ENCODE results near the gene TAF11L6. TPM values are rescaled to one million over a fixed set of nuclear protein-coding genes. Genes with fewer than 3 reads are reported as not detected.

TAF11L6 gene
- total and polyA plus RNA-seq, 2 experiments from 2014 or later = not detected

DNA sequence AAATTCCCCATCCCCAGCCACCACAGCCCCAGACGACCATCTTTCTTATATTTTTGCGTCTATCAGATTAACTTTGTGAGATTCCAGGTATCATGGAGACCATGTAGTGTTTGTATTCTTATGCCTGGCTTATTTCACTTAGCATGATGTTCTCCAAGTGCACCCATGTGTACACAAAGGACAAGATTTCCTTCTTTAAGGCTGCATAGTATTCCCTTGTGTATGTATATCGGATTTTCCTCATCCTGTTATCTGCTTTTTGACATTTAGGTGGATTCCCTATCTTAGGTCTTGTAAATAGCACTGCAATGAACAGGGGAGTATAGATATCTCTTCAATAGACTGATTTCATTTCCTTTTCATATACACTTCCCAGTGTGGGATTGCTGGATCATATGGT lies 35.7 kb upstream of the TAF11L6 start:
- Histone ChIP-seq H3F3A (replicated peaks; ENCODE audit: low read depth) (no peaks in the 10 kb centered on the region), H3K4me2 (no peak overlapping the region), H3K79me2 (replicated peaks; ENCODE audit: insufficient read depth) (no peaks in the 10 kb centered on the region), H4K20me1 (replicated peaks; ENCODE audit: insufficient read depth) (no peaks in the 10 kb centered on the region), H3K27me3 (ENCODE audit: insufficient read depth) (no peaks in the 10 kb centered on the region), H3K36me3 (ENCODE audit: insufficient read depth) (no peaks in the 10 kb centered on the region), H2AFZ (no peak overlapping the region), H3K27ac (ENCODE audit: low read depth) (no peak overlapping the region), H3K4me3 (no peak overlapping the region), H3K4me1 (ENCODE audit: insufficient read depth) (no peaks in the 10 kb centered on the region), H3K9me2 (ENCODE audit: insufficient read depth) (no peaks in the 10 kb centered on the region)
- Mint-ChIP-seq H3K4me1 (peaks cover 4% of the 10 kb centered on the region; the same call in 2 of the 3 replicates), H3K36me3 (ENCODE audit: low read depth) (no peaks in the 10 kb centered on the region), H3K9me3 (peaks cover 7% of the 10 kb centered on the region; the same call in 1 of the 3 replicates), H3K4me3 (no peak overlapping the region), H3K27ac (no peak overlapping the region), H3K27me3 (ENCODE audit: insufficient read depth, low read depth, poor library complexity) (no peaks in the 10 kb centered on the region)
- DNase-seq (ENCODE audit: low spot score) (no peak), ATAC-seq (no peak)
- TF ChIP-seq JUNB (IDR thresholded peaks at IDR 0.05; ENCODE audit: unreplicated experiment) = no peak
- TF ChIP-seq POLR2AphosphoS5 (IDR thresholded peaks at IDR 0.05; ENCODE audit: low read depth) = no peak
- TF ChIP-seq EZH2 (IDR thresholded peaks at IDR 0.05; ENCODE audit: low read depth, unreplicated experiment) = no peak
- TF ChIP-seq EZH2phosphoT487 (IDR thresholded peaks at IDR 0.05; ENCODE audit: unreplicated experiment) = no peak
- TF ChIP-seq, protein P1, sequence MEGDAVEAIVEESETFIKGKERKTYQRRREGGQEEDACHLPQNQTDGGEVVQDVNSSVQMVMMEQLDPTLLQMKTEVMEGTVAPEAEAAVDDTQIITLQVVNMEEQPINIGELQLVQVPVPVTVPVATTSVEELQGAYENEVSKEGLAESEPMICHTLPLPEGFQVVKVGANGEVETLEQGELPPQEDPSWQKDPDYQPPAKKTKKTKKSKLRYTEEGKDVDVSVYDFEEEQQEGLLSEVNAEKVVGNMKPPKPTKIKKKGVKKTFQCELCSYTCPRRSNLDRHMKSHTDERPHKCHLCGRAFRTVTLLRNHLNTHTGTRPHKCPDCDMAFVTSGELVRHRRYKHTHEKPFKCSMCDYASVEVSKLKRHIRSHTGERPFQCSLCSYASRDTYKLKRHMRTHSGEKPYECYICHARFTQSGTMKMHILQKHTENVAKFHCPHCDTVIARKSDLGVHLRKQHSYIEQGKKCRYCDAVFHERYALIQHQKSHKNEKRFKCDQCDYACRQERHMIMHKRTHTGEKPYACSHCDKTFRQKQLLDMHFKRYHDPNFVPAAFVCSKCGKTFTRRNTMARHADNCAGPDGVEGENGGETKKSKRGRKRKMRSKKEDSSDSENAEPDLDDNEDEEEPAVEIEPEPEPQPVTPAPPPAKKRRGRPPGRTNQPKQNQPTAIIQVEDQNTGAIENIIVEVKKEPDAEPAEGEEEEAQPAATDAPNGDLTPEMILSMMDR (conservative IDR thresholded peaks at IDR 0.05; ENCODE audit: low read depth in 2 of 2) = no peak
- no peak for TF ChIP-seq ZNF331 (CRISPR knock-in tag; IDR thresholded peaks at IDR 0.05; ENCODE audit: low read depth)
- TF ChIP-seq CREB1 (CRISPR knock-in tag; IDR thresholded peaks at IDR 0.05; ENCODE audit: low read depth) = no peak

- no peaks in the 10 kb centered on the region for H3K79me2 ChIP-seq (replicated peaks; ENCODE audit: insufficient read depth)
- no peak overlapping the region for H3K4me2 ChIP-seq
- H3K27me3 ChIP-seq (ENCODE audit: insufficient read depth) = no peaks in the 10 kb centered on the region
- no peaks in the 10 kb centered on the region for H4K20me1 ChIP-seq (replicated peaks; ENCODE audit: insufficient read depth)
- no peak for ATAC-seq
- Mint-ChIP-seq H3K9me3 (peaks cover 4% of the 10 kb centered on the region; the same call in 1 of the 3 replicates), H3K4me1 (peaks cover 4% of the 10 kb centered on the region; the same call in 2 of the 3 replicates), H3K36me3 (ENCODE audit: low read depth) (no peaks in the 10 kb centered on the region), H3K27ac (no peak overlapping the region), H3K4me3 (no peak overlapping the region), H3K27me3 (ENCODE audit: insufficient read depth, low read depth, poor library complexity) (no peaks in the 10 kb centered on the region)
- H3F3A ChIP-seq (replicated peaks; ENCODE audit: low read depth) = no peaks in the 10 kb centered on the region
- H3K27ac ChIP-seq (ENCODE audit: low read depth) = no peak overlapping the region
- no peaks in the 10 kb centered on the region for H3K4me1 ChIP-seq (ENCODE audit: insufficient read depth)
- no peak overlapping the region for H3K4me3 ChIP-seq
- no peak overlapping the region; the same call in 1 of the 2 replicates for H2AFZ ChIP-seq
- no peaks in the 10 kb centered on the region for H3K36me3 ChIP-seq (ENCODE audit: insufficient read depth)
- no peak for DNase-seq (ENCODE audit: low spot score)
- no peaks in the 10 kb centered on the region for H3K9me2 ChIP-seq (ENCODE audit: insufficient read depth)
- no peak for TF ChIP-seq STAT1 (IDR thresholded peaks at IDR 0.05; ENCODE audit: unreplicated experiment)
- TF ChIP-seq, protein P1 (conservative IDR thresholded peaks at IDR 0.05; ENCODE audit: low read depth in 2 of 2) = no peak
- no peak for TF ChIP-seq NANOG (IDR thresholded peaks at IDR 0.05; ENCODE audit: borderline replicate concordance)
- TF ChIP-seq, protein P2, sequence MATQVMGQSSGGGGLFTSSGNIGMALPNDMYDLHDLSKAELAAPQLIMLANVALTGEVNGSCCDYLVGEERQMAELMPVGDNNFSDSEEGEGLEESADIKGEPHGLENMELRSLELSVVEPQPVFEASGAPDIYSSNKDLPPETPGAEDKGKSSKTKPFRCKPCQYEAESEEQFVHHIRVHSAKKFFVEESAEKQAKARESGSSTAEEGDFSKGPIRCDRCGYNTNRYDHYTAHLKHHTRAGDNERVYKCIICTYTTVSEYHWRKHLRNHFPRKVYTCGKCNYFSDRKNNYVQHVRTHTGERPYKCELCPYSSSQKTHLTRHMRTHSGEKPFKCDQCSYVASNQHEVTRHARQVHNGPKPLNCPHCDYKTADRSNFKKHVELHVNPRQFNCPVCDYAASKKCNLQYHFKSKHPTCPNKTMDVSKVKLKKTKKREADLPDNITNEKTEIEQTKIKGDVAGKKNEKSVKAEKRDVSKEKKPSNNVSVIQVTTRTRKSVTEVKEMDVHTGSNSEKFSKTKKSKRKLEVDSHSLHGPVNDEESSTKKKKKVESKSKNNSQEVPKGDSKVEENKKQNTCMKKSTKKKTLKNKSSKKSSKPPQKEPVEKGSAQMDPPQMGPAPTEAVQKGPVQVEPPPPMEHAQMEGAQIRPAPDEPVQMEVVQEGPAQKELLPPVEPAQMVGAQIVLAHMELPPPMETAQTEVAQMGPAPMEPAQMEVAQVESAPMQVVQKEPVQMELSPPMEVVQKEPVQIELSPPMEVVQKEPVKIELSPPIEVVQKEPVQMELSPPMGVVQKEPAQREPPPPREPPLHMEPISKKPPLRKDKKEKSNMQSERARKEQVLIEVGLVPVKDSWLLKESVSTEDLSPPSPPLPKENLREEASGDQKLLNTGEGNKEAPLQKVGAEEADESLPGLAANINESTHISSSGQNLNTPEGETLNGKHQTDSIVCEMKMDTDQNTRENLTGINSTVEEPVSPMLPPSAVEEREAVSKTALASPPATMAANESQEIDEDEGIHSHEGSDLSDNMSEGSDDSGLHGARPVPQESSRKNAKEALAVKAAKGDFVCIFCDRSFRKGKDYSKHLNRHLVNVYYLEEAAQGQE (IDR thresholded peaks at IDR 0.05; ENCODE audit: unreplicated experiment) = no peak
- no peak for TF ChIP-seq ZNF331 (CRISPR knock-in tag; IDR thresholded peaks at IDR 0.05; ENCODE audit: low read depth)
- no peak for TF ChIP-seq EZH2 (IDR thresholded peaks at IDR 0.05; ENCODE audit: low read depth, unreplicated experiment)
- no peak for TF ChIP-seq EZH2phosphoT487 (IDR thresholded peaks at IDR 0.05; ENCODE audit: unreplicated experiment)
Observed at GRCh38 chr5:17497446-17497845, 31.0 kb upstream of the TAF11L6 start.
